GM18508 (cell line): ENCODE measurements around the gene POLR1H.

Experiments used
- ATAC-seq: cut with Tn5 transposase; IDR thresholded peaks from one replicate; pipeline ENCODE4 v1.9.1; 2021; ENCODE audit warnings: moderate number of reproducible peaks; ENCODE audit not compliant: insufficient read depth, unreplicated experiment

Gene POLR1H

DNA sequence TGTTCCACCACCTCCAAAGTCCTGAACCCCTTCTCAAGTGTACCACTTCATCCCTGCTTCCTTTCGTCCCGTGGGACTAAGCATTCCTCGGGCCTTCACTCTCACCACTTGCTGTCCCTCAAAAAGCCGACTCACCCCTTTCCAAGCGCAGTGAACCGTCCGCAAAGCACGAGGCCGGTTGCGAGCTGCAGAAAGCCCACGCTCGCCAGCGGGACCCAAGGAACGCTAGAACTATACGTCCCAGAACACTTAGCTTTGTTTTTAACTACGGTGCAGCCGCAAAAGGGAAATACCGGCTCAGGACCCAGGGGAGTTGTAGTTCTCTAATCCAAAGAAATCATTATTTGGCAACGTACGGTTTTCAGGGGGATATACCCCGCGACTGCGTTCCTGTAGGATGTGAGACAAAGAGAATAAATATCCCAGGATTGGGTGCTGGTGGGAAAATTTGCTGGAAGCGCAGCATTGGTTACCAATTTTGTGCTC, 416 bp upstream of the POLR1H start:
- ATAC-seq, result no peak

DNA sequence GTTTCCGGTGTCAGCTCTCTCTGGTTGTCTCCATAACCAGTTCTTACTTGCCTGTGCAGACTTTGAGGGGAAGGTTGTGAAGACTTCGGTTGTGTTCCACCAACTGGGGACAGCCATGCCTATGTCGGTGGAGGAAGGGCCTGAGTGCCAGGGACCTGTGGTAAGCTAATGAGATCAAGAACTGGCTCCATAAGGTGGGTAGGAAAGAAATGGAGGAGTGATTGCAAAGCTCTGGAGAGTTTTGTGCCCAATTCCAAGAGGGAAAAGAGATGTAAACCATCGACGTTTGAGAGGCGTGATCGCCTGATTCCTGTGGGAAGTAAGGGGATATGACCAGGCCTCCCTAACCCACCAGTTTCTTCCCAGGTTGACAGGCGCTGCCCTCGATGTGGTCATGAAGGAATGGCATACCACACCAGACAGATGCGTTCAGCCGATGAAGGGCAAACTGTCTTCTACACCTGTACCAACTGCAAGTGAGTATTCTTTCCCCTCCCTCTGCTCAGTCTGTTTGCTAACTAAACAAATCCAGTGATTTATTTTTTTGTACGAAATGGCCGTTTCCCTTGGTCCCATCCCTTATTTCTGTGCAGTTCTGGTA, 893 bp downstream of the POLR1H start:
- ATAC-seq, result no peak

DNA sequence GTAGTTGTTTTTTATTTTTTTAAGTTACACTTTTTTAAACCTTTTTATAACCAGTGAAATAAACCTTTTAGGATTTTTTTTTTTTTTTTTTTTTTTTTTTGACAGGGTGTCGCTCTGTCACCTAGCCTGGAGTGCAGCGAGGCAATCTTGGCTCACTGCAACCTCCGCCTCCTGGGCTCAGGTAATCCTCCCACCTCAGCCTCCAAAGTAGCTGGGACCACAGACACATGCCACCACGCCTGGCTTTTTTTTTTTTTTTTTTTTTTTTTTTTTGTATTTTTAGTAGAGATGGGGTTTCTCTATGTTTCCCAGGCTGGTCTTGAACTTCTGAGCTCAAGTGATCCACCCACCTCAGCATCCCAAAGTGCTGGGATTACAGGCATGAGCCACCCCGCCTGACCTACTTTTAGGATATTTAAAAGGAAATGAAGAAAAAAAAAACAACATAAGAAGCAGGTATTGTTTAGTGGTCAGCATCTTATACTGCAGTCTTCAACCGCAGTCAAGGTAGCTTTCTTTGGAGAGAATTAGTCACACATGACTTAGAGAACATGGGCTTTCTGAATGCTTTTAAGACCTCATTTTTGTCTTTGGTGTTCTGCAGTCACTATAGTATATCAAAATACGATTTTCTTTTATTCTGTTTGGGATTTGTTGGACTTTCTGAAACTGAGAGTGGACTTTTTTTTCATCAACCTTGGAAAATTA, 1.6 kb downstream of the POLR1H start:
- no peak for ATAC-seq

DNA sequence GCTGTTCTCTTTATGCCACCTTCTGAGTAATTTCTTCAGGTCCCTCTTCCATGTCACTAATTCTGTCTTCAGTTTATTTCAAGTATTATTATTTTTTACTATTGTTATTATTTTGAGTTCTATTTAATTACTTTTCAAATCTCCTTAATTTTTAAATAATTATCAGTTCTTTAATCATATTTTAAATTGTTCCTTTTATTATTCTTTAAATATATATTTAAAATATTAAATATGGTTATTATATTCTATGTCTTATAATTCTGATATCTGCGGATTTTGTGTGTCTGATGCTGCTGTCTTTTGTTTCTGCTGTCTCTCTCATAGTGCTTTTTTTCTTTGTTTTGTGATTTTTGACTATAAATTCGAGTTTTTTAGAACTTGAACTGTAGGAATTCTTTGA, 2.2 kb downstream of the POLR1H start:
- no peak for ATAC-seq

DNA sequence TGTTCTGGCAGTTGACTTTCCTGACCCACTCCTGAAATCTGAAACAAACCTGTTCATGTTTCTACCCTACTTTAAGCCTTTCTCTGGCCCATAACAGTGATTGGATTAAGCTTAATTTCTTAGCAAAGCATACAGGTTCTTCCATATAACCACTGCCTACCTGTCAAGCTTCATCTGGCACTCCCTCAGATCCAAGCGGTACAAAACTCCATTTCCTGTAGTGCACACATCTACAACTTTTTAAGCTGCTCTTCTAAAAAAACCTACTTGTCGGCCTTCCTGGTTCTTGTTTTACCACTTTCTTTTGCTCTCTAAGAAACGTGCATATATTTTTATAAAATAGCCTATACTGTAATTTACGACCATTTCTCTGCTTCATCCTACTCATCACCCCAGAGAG, 5.0 kb downstream of the POLR1H start:
- no peak for ATAC-seq

DNA sequence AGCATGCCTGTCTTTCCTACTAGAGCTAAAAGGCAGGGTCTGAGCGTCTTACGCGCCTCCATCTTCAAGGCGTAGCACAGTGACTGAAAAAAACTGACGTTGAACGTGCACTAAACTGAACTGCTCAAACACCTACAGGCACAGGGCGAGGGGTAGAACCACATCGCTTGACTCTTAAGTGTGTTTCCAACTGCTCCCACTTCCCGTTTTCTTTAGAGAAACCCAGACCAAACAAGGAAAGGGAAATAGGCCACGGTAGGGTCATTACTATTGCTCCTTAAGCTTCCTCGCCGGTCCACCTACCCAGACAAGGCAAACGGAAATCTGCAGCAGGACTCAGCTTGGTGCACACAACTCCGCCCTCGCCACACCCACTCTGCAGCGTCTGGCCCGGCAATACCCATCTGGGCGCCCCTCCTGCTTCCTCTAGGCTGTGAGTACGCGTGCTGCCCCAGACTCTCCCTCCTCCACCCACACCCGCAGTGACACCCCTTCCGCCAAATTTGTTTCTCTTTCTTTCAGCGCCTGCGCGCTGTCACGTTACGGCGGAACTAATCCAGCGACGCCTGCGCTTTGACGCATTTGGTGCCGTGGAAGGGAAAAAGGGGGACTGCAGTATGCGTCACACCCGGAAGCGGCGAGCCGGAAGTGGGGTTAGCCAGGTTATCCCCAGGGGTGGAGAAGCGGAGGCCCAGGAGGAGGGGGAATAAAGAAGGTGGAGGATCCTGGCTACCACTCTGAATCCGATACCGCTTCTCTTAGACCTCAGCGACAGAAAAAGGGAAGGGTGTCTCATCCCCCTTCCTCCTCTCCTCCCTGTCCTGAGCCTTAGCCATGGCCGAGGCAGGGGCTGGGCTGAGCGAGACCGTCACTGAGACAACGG, 5.8 kb downstream of the POLR1H start, which contains the start of gene PPP1R11:
Gene PPP1R11 (plus strand): TSS at position 622 of the 883 bp plus-strand sequence. CDS start 213 bp downstream, at position 835.
- ATAC-seq, result peak; percentile 73

DNA sequence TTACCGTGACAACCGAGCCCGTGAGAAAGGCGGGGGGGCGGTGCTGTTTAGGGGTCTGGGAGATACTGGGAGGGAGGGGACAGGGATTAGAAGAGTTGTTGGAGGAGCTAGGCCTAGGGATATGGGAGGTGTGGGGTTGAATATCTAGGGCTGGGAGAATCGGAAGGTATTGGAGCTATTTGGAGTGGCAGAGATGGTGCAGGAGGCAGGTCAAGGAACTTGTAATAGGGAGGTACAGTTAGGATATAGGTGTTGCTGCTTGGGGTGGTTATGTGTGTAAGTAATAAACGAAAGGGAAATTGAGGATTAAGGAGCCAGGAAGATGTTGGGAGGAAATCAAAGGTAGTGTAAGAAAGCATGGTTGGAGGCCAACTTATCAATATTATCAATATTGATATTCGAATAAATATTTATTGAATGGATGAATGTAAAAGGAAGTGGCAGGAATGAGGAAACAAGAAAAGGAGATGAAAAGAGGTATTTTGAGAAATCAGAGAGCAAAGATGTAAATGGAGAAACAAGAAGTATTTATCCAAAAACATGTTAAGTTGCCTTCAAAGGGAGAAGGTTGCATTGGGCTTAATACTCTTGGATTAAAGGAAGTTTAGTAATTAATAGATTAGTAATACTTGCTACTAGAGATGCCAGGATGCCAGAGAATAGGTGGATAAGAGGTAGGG, 6.5 kb downstream of the POLR1H start:
- ATAC-seq, result no peak

DNA sequence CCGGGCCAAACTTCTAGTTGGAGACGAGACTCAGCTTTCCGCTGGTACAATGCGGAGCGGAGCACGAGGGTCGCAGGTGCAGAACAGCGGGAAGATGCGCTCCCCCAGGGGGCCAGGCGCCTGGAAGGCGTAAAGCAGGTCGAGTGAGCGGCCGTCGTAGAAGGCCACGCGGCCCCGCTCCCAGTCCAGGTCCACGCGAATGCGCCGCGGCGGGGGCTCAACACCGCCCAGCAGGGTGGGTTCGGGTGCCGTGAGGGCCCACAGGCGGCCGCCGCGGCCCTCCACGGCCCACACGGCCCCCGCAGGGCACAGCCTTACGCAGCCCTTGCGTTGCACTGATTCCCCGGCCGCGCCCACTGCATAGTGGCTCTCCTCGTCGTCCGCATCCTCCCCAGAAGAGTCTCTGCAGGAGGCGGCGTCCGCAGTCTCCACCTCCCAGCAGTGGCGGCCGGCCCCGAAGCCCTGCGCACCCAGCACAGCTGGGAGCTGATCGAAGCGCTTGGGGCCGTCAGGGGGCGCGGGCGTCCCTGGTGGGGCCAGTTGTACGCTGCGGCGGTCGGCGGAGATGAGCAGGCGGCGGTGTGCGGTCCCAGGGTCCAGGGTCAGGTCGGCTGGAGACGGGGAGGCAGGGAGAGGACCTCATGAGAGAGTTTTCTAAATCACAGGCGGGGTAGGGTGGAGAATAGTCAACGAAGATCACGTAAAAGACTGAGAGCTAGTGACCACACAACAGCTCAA, 10.2 kb downstream of the POLR1H start:
- ATAC-seq, result no peak

DNA sequence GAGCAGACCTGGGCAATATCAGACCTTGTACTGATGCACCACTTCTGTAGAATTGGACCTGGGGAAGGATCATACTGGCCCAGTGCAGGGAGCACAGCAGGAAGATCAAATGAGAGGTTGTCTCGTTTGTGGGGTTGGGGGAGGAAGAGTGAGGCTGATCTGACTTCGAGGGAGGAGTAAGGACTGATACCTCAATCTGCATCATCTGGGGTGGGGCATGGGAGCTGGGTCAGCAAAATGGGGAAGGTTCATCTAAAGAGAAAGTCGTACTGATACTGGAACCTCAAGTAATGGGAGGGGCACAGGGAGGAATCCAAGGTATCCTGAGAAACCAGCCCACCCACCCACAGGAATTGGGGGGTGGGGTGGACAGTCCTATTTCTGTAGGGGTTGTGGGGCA, 10.8 kb downstream of the POLR1H start:
- ATAC-seq, result no peak

DNA sequence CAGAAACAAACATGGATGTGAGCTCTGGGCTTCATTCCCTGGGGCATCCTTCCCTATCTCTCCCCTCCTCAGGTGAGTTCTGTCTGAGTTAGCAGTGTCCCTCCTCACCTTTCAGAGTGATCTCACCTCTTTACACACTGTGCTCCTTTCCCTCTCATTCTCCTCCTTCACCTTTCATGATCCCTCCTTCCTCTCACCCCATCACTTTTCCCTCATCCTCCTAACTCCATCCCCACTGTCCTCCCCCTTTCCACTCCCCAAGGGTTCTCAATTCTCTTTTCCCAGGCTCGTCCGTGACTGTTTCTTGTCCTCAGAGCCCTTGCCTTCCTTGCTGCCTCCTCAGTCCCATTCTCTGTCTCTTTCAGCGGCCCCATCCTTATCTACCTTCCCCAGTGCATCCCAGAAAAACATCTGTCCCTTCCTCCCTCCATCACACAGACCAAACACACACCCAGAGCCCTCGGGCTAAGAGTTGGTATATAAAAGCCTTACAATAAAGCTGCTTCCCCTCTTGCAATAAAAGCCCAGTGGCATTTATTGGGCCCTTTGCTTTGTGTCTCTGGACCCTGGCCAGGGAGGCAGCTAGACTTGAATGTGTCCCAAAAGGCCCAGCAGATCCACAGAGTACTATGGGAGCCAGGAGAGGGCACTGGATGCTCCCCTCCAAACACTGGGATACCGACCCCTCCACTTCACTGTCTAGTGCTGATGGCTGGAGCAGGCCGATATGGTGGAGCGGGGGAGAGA, 12.6 kb downstream of the POLR1H start:
- no peak for ATAC-seq

DNA sequence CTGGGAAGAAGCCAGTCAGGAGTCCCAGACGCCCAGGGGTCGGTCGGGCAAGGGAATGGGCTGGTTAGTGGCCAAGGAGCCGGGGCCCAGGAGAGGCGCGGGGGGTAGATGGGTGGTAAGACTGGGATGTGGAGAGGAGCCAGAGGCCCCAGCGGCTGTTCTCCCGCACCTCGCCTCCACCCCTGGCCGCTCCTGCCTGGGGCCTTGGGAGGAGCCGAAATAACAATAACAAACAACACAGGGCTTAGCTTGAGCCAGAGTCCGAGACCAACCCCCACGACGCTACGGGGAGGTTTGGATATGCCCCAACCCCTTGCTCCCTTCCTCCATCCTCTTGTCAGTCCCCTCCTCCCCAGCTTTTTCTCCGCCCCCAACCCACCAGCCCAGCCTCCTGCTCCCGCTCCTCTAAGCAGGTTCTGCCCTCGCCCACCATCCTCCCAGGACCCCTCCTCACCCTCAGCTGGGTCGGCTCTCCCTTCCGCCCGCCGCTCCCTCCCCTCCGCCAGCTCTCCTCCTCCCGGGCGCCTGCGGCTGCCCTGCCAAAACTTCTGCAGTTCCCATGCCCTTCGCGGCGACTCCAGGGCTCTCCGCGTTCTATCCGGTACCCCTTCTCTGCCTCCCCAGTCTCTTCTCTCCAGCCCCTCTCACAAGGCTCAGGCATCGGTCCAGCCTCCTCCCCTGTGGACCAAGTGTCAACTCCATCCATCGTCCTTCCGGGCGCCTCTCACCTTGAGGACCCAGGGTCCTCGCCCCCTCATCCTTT, 13.4 kb downstream of the POLR1H start:
- ATAC-seq, result no peak

DNA sequence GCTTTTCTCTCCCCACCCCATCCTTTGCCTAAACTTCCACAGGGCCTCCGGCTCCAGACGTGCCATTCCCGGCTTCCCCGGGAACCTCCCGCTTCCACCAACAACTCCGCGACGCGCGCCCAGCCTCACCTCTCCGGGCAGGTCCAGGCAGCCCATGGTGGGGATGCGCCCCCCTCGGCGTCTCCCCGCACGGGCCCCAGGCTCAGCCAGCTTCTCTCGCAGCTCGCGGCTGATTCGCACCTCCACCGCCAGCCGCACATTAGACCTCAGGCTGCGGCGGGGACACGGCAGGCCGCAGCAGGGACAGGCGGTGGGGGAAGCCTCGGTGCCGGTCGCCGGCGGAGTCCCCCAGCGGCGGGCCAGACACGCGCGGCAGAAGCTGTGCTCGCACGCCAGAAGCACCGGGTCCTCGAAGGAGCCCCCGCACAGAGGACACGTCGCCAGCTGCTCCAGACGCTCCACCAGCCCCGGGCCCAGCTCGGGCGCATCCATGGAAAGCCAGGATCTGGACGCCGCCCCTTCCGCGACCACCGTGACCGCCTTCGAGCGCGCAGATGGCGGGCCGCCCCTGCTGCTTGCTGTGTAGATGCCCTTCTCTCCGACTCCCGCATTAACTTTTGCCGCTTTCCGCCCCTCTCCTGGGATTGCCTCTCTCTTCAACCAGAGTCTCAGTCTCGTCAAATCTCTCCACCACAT, 14.2 kb downstream of the POLR1H start, which contains the start of gene RNF39:
Gene RNF39 (minus strand): TSS at position 676 of the 696 bp plus-strand sequence. CDS start 184 bp downstream, at position 492.
- ATAC-seq, result no peak

DNA sequence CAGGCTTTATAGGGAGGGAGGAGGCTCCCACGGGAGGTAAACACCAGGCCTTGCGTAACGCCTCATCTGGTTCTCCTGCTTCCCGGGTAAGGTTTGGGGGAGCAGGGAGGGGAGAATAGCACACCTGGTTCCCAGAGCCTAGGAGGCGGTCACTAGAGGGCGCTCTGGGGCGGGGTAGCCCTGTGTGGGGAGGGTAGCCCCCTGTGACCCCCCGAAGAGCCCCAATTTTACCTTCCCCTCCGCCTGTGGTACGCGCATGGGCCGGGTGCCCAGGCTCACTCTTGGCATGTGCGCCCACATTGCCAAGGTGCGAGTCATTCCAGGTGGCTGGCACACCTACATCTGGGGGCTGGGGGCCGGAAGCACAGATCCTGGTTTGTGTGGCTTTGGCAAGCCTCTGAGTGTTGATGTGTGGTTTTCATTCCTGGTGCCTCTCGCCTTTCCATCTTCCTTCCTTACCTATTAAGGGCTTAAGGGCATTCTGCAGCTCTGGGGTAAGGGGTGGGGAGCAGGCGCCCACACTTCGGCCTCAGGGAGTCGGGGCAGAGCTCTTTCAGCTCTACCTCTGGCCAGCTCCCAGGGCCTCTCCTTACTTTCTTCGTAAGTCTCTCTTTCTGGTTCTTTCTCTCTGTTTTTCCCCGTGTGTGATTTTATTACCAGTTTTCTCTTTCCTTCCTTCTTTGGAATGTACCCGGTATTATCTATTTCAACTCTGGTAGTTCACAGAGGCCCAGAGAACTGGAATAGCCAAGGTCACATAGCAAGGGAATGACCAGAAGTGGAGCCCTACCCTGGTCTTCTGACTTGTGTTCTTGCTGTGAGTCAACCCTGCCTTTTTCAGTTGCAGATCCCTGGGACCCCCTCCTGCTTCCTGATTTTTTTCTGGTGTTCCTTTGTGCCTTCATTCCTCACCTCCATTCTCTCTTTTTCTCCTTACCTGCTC, 15.0 kb downstream of the POLR1H start:
- no peak for ATAC-seq

DNA sequence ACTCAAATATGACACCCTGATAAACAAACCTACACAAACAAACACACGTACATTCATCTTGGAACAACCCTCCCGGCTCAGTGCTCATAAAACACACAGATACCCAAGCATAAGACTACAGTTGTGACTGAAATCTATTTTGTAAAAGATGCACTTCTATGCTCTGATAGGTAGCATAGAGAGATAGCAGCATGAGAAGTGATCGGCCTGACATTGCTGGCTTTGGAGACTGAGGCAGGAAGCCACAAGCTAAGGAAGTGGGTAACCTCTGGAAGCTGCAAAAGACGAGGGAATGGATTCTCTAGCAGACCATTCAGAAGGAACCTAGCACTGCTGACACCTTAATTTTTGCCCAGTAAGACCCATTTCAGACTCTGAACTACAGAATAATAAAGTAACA, 16.2 kb downstream of the POLR1H start:
- ATAC-seq, result no peak

DNA sequence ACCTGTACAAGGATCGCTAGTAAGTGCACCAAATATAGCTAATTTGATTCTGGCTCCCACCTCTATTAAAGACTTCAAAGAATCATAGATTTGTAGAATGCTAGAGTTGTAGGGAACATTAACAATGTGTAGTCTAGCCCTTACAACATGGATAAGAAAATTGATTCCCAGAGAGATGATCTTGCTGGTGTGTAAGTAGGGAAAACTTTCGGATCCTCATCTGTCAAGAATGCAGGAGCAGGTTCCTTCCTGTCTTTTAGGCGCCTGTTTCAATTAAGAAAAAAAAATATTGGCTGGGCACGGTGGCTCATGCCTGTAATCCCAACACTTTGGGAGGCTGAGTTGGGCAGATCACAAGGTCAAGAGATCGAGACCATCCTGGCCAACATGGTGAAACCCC, 26.8 kb downstream of the POLR1H start:
- no peak for ATAC-seq

DNA sequence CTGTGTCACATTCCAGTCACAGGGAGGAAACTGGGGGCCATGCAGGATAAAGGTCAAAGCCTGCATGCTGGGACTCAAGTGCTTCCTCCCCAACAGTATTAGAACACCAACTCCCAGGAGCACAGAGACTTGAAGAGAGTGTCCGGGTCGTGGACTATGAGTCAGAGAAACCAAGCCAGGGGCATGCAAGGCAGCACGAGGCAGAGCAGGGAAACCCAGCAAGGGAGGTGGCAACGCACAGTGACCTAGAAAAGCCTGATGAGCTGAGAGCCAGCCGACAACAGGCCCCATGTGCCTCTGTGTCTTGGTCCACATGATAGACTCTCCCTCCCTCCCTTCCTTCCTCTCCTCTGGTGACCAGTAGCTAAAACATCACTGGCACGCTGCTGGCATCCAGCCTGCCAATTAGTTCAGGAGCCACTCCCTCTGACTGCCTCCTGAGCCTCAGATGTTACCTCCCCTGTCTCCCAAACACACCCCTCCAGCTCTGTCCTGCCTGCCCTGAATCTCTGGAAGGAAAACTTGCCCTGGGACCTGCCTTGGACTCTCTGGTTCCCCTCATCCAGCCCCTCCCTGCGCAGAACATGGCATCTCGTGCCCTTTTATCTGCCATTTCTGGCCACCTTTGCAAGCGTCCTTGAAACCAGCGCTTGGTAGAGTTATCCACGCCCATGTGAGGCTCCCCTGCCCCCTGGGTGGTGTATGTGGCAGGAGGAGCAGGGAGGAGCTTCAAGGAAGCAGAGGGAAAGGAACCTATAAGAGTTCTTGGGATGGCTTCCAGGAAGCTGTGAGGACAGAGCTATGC, 30.7 kb downstream of the POLR1H start:
- no peak for ATAC-seq
